Rectal smooth muscle tissue (tissue), 1 donor: ENCODE measurements around the gene MRGPRF.

ENCODE experiments used
- H3K27ac ChIP-seq: one replicate; pipeline ENCODE4 v1.7.0; 2013; ENCODE audit warnings: low read depth, low read length, inconsistent platforms
- H3K27me3 ChIP-seq: one replicate; pipeline ENCODE4 v1.7.0; 2013; ENCODE audit warnings: low read length; ENCODE audit not compliant: control insufficient read depth, insufficient read depth
- H3K36me3 ChIP-seq: one replicate; pipeline ENCODE4 v1.7.0; 2013; ENCODE audit warnings: low read length; ENCODE audit not compliant: control insufficient read depth, insufficient read depth
- H3K4me1 ChIP-seq: one replicate; pipeline ENCODE4 v1.7.0; 2013; ENCODE audit warnings: low read length; ENCODE audit not compliant: control insufficient read depth, insufficient read depth
- H3K4me3 ChIP-seq: one replicate; pipeline ENCODE4 v1.7.0; 2013; ENCODE audit warnings: low read length
- H3K9ac ChIP-seq: one replicate; pipeline ENCODE4 v1.7.0; 2013; ENCODE audit warnings: low read length

MRGPRF gene

GRCh38 chr11:69030301-69030700 is 17.3 kb upstream of the MRGPRF start:
- Histone ChIP-seq H3K4me1 (no peaks in the 10 kb centered on the region), H3K27me3 (no peaks in the 10 kb centered on the region), H3K9ac (no peak overlapping the region), H3K27ac (no peak overlapping the region), H3K4me3 (no peak overlapping the region), H3K36me3 (no peaks in the 10 kb centered on the region)

- no peaks in the 10 kb centered on the region for H3K36me3 ChIP-seq
- no peaks in the 10 kb centered on the region for H3K27me3 ChIP-seq
- H3K9ac ChIP-seq, result no peak overlapping the region
- no peak overlapping the region for H3K4me3 ChIP-seq
- H3K27ac ChIP-seq, result no peak overlapping the region
- no peaks in the 10 kb centered on the region for H3K4me1 ChIP-seq
These were observed 14.8 kb upstream of the MRGPRF start for GRCh38 chr11:69027704-69028372.

DNA sequence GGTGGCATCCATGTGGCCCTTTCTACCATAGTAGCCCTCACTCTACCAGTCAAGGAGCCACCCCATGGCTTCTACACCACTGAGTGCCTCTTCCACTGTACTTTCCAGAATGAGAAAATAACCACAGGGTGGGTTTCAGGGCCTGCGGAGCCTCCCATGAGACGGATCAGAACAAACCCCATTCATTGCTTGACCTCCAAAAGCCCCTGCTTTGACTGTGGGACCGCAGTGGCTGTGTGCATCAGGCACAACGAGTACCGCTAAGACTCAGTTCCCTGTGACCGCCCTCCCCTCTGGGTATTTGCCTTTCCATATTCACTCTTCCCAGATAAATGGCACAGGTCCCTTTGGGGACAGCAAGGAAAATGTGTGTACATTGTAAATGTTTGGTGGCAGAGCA is 11.5 kb upstream of the MRGPRF start:
- H3K9ac ChIP-seq, result no peak overlapping the region
- peaks cover 3% of the 10 kb centered on the region for H3K4me1 ChIP-seq
- no peaks in the 10 kb centered on the region for H3K36me3 ChIP-seq
- no peaks in the 10 kb centered on the region for H3K27me3 ChIP-seq
- no peak overlapping the region for H3K4me3 ChIP-seq
- H3K27ac ChIP-seq, result no peak overlapping the region

GRCh38 chr11:69022260-69022659 is 9.2 kb upstream of the MRGPRF start:
- no peak overlapping the region for H3K27ac ChIP-seq
- H3K27me3 ChIP-seq, result no peaks in the 10 kb centered on the region
- no peak overlapping the region for H3K4me3 ChIP-seq
- no peak overlapping the region for H3K9ac ChIP-seq
- peaks cover 6% of the 10 kb centered on the region for H3K4me1 ChIP-seq
- no peaks in the 10 kb centered on the region for H3K36me3 ChIP-seq

GRCh38 chr11:69018924-69019323 is 5.9 kb upstream of the MRGPRF start:
- Histone ChIP-seq H3K27ac (peak overlapping the region; percentile 69), H3K9ac (no peak overlapping the region), H3K4me3 (no peak overlapping the region), H3K4me1 (peaks cover 20% of the 10 kb centered on the region), H3K36me3 (no peaks in the 10 kb centered on the region), H3K27me3 (no peaks in the 10 kb centered on the region)

DNA sequence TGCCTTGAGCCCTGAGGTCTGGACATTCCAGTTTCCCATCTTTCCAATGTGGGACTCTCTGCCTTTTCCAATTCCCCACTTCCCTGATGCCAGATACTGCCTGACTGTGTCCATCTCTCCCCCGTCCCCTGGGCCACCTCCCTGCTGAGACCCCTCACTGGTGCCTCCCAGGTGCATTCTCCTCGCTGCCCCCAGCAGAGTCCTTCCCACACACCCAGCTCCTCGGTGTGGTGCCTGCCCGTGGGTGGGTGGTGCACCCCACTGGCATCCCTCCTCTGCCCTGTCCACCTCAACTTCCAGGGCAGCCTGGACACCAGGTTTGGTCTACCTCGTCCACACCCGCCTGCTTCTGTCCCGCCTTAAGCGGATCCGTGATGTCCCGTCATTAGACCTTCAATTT is 4.9 kb upstream of the MRGPRF start:
- Histone ChIP-seq H3K36me3 (no peaks in the 10 kb centered on the region), H3K4me1 (peaks cover 23% of the 10 kb centered on the region), H3K27me3 (no peaks in the 10 kb centered on the region), H3K4me3 (no peak overlapping the region), H3K9ac (no peak overlapping the region), H3K27ac (no peak overlapping the region)

DNA sequence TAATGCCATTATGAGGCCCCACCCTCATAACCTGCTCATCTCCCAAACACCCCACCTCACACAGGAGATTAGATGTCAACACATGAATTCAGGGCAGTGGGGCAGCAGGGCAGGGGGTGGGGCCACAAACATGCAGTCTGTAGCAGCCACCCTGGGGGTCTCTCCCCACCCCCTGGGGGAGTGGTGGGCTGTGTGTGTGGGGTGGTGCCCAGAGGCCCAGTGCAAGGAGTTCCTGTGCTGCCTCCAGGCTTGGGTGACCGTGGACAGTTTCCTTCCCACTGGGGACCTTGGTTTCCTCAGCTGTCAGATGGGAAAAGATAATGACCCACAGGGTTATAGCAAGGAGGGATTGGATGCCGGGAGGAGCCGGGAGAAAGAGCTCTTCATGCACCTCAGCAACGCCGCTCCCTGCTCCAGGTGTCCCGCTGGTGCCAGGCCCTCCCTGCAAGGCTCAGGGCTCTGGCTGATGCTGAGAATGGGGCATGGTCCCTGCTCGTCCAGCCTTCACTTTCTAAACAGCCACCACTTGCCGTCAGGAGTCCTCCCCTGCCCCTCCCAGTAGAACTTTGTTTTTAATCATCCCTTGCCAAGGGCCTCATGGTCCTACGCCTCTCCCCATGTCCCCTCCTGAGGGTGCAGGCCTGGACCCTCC is 2.0 kb upstream of the MRGPRF start:
- peaks cover 3% of the 10 kb centered on the region for H3K27me3 ChIP-seq

DNA sequence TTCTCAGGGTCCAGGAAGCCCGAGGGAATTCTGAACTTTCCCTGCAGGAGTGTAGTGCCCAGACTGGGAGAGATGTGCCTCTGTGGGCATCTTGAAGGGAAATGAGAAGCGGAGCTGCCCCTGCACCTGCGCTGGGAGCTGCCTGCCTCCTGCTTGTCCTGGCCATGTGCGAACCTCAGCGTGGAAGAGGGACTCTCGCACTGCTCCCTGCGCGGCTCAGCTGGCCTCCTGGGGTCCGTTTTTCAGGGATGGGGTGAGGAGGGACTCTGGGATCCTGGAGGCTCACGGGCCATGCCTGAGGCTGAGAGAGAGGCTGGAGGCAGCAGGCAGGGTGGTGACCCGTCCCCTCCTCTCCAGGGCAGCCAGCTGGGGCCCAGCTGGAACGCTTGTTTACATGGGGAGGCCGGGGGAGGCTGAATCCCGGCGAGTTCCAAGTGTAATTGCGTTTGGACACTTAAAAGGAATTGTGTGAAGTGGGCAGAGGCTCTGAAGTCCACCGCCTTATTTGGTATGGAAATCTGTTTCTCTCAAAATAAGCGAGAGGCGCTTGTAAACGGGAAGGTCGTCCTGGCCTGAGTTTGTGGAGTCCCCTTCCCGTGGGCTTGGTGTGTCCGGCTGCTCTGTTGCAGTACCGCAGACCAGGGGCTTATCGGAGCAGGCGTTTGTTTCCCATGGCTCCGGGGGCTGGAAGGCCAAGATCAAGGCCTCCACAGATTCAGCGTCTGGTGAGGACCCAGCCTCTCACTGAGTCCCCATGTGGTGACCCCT is 1.2 kb upstream of the MRGPRF start:
- peaks cover 3% of the 10 kb centered on the region for H3K27me3 ChIP-seq
- H3K4me1 ChIP-seq, result peaks cover 29% of the 10 kb centered on the region
- peak overlapping the region; percentile 85 for H3K4me3 ChIP-seq
- peak overlapping the region; percentile 99 for H3K27ac ChIP-seq
- H3K9ac ChIP-seq, result peak overlapping the region; percentile 59
- no peaks in the 10 kb centered on the region for H3K36me3 ChIP-seq

More for the DNA sequence above, 2.0 kb upstream of the MRGPRF start:
- Histone ChIP-seq H3K27ac (peak overlapping the region; percentile 99), H3K9ac (peak overlapping the region; percentile 38), H3K4me1 (peaks cover 25% of the 10 kb centered on the region), H3K4me3 (peak overlapping the region; percentile 36), H3K36me3 (no peaks in the 10 kb centered on the region)

GRCh38 chr11:69012092-69013008 is 696 bp downstream of the MRGPRF start:
- Histone ChIP-seq H3K36me3 (peaks cover 2% of the 10 kb centered on the region), H3K27ac (peak overlapping the region; percentile 99), H3K27me3 (peaks cover 3% of the 10 kb centered on the region), H3K4me1 (peaks cover 48% of the 10 kb centered on the region), H3K9ac (peak overlapping the region; percentile 82), H3K4me3 (peak overlapping the region; percentile 85)

DNA sequence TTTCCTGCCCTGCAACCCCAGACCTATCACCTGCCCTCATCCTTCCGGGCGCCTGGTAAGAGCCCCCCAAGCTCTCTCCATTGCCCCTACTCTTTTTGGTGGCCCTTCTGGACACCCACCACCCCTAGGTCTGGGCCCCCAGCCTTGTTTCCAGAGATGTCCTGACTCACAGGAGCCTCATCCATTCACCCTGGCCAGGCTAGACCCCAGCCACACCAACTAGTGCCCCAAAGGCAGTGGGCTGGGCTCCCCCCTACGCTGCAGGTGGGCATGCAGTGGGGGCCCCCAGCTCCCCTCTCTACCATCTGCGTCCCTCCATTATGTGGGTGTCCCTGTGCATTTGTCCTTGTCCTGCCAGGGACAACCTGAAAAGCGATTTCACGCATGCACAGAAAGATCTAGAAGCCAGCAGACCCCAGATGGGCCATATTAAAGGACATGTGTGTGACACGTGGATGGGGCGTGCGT is 1.4 kb downstream of the MRGPRF start:
- H3K27ac ChIP-seq, result peak overlapping the region; percentile 99
- H3K27me3 ChIP-seq, result peaks cover 3% of the 10 kb centered on the region
- peak overlapping the region; percentile 85 for H3K4me3 ChIP-seq
- peaks cover 9% of the 10 kb centered on the region for H3K36me3 ChIP-seq
- peak overlapping the region; percentile 82 for H3K9ac ChIP-seq
- peaks cover 54% of the 10 kb centered on the region for H3K4me1 ChIP-seq

DNA sequence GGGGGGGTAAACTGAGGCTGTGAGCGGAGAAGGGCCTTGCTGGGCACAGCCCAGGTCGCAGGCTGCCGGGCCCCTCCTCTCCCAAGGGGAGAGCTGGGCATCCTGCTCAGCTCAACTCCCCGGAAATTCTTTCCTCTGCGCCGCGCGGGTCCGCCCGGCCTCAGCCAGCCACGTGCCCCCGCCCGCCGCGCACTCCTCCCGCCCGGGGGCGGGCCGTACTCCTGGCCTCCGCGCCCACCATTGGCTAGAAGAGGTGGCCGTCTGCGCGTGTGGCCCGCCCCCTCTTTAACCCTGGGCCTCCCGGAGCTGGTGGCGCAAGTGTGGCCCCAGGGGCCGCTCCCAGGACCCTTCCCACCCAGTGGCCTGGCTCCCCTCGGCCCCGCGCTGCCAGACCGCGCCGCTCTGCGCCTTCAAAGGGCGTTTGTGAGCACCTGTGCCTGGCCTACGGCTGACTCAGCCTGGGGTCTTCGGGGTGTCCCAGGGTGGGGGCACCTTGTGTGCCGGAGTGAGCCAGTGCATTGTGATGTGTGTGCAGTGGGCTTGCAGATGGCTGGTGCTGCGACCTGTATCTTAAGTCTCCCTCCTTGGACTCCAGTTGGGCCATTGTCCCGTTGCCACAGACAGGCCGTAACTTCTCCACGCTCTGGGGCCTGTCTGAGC is 2.0 kb downstream of the MRGPRF start:
- peaks cover 9% of the 10 kb centered on the region for H3K36me3 ChIP-seq
- peak overlapping the region; percentile 99 for H3K27ac ChIP-seq
- H3K4me1 ChIP-seq, result peaks cover 56% of the 10 kb centered on the region
- peak overlapping the region; percentile 85 for H3K4me3 ChIP-seq
- H3K27me3 ChIP-seq, result peaks cover 3% of the 10 kb centered on the region
- H3K9ac ChIP-seq, result peak overlapping the region; percentile 82
